ENCODE measurements around the gene DNER. TPM values are rescaled to one million over a fixed set of nuclear protein-coding genes. Genes with fewer than 3 reads are reported as not detected.

The DNER gene
- polyA plus RNA-seq, 1 of the 3 experiments (the other 2 are of a cell fraction), result 1.4 TPM

DNA sequence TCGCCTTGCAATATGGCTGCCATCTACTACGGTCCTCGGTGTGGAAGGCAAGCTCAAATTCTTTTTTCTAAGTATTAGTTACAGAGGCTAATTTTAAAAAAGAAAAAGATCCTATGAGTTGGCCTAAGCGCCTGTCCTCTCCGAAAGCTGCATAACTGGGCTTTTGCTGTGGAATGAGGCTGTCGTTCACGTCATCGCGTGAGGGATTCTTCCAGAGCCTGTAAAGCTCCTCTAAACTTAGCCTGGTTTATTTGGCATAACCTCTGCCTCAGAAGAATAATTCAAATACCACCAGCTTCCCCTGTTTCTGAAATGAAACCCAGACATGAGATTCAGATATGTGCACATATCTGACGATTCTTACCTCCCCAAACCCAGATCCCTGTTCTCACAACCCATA lies 187.4 kb downstream of the DNER start (continued):
- TF ChIP-seq POLR2AphosphoS5 (IDR thresholded peaks at IDR 0.05; ENCODE audit: low read depth, low read length), result no peak
- TF ChIP-seq RAD21 (IDR thresholded peaks at IDR 0.05; ENCODE audit: low read length), result no peak
- no peak for TF ChIP-seq RFX5 (IDR thresholded peaks at IDR 0.05; ENCODE audit: low read length)
- TF ChIP-seq, protein P1, sequence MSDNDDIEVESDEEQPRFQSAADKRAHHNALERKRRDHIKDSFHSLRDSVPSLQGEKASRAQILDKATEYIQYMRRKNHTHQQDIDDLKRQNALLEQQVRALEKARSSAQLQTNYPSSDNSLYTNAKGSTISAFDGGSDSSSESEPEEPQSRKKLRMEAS (IDR thresholded peaks at IDR 0.05; ENCODE audit: low read depth), result no peak
- TF ChIP-seq JUND (IDR thresholded peaks at IDR 0.05), result no peak
- TF ChIP-seq GATA2 (CRISPR knock-in tag; IDR thresholded peaks at IDR 0.05), result no peak
- TF ChIP-seq, protein P2, sequence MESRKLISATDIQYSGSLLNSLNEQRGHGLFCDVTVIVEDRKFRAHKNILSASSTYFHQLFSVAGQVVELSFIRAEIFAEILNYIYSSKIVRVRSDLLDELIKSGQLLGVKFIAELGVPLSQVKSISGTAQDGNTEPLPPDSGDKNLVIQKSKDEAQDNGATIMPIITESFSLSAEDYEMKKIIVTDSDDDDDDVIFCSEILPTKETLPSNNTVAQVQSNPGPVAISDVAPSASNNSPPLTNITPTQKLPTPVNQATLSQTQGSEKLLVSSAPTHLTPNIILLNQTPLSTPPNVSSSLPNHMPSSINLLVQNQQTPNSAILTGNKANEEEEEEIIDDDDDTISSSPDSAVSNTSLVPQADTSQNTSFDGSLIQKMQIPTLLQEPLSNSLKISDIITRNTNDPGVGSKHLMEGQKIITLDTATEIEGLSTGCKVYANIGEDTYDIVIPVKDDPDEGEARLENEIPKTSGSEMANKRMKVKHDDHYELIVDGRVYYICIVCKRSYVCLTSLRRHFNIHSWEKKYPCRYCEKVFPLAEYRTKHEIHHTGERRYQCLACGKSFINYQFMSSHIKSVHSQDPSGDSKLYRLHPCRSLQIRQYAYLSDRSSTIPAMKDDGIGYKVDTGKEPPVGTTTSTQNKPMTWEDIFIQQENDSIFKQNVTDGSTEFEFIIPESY (IDR thresholded peaks at IDR 0.05; ENCODE audit: borderline replicate concordance, low read depth), result no peak
- TF ChIP-seq SIN3A (IDR thresholded peaks at IDR 0.05; ENCODE audit: borderline replicate concordance, low read depth, low read length), result no peak
- no peak for TF ChIP-seq ELF1 (IDR thresholded peaks at IDR 0.05)
- TF ChIP-seq FOSL2 (IDR thresholded peaks at IDR 0.05; ENCODE audit: borderline replicate concordance, low read depth), result no peak
- no peak for TF ChIP-seq NFIC (IDR thresholded peaks at IDR 0.05; ENCODE audit: borderline replicate concordance)

DNA sequence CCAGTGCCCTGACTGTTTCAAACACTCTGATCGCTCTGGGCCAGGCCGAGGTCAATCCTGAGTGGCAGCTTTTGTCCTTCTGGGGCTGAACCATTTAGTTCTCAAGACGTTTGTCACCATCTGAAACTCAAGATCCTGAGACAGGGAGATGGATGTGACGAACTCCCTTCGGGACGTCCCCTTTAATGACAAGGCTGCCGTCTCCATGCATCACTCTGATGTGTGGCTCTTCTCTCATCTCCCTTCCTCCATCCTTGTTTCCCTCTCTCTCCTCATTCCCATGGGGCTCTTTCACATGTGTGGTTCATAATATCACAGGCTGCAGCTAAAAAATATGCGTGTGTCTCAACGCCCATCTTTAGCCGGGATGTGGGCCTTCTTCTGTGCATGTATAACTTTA lies 189.6 kb downstream of the DNER start:
- no peak overlapping the region for H2AFZ ChIP-seq (ENCODE audit: low read depth)
- whole genome bisulfite sequencing (ENCODE audit: low lambda C conversion rate), result 69% methylated on average over 10 of the region's 10 CpGs
- ChIA-PET CTCF (interaction anchor here (0.6 kb wide), 1 partner anchor 68 kb away, joined by 3 read pairs; no protein-coding TSS in a partner anchor), POLR2A (no interaction called here)
- no peak for DNase-seq
- no peaks in the 10 kb centered on the region for H3K9me2 ChIP-seq
- no peaks in the 10 kb centered on the region for H3F3A ChIP-seq (replicated peaks; ENCODE audit: insufficient read depth)
- no peak overlapping the region for H3K4me2 ChIP-seq
- H3K9me3 ChIP-seq, result no peaks in the 10 kb centered on the region
- no peaks in the 10 kb centered on the region for H3K79me2 ChIP-seq (ENCODE audit: insufficient read depth)
- no peaks in the 10 kb centered on the region for H4K20me1 ChIP-seq (ENCODE audit: insufficient read depth)
- H3K27me3 ChIP-seq (ENCODE audit: insufficient read depth), result no peaks in the 10 kb centered on the region
- H3K9ac ChIP-seq, result no peak overlapping the region
- no peaks in the 10 kb centered on the region for H3K36me3 ChIP-seq (replicated peaks in 1 of 2; ENCODE audit: control insufficient read depth in 1 of 2, insufficient read depth in 2 of 2, low read length in 1 of 2)
- H3K4me1 ChIP-seq (ENCODE audit: control insufficient read depth in 1 of 2, insufficient read depth in 2 of 2, low read depth in 1 of 2, low read length in 1 of 2), result no peaks in the 10 kb centered on the region; a peak in 1 of 4 replicates
- H3K27ac ChIP-seq (ENCODE audit: low read depth in 2 of 2, low read length in 1 of 2), result no peak overlapping the region
- H3K4me3 ChIP-seq (ENCODE audit: low read depth in 2 of 2, low read length in 1 of 2), result no peak overlapping the region
- no peak for TF ChIP-seq RCOR1 (IDR thresholded peaks at IDR 0.05; ENCODE audit: low read length)
- TF ChIP-seq TEAD4 (IDR thresholded peaks at IDR 0.05; ENCODE audit: borderline replicate concordance, insufficient read depth), result no peak
- no peak for TF ChIP-seq SIN3A (IDR thresholded peaks at IDR 0.05; ENCODE audit: borderline replicate concordance, low read depth, low read length)
- TF ChIP-seq, protein P2 (IDR thresholded peaks at IDR 0.05; ENCODE audit: borderline replicate concordance, low read depth), result no peak
- TF ChIP-seq, protein P3, sequence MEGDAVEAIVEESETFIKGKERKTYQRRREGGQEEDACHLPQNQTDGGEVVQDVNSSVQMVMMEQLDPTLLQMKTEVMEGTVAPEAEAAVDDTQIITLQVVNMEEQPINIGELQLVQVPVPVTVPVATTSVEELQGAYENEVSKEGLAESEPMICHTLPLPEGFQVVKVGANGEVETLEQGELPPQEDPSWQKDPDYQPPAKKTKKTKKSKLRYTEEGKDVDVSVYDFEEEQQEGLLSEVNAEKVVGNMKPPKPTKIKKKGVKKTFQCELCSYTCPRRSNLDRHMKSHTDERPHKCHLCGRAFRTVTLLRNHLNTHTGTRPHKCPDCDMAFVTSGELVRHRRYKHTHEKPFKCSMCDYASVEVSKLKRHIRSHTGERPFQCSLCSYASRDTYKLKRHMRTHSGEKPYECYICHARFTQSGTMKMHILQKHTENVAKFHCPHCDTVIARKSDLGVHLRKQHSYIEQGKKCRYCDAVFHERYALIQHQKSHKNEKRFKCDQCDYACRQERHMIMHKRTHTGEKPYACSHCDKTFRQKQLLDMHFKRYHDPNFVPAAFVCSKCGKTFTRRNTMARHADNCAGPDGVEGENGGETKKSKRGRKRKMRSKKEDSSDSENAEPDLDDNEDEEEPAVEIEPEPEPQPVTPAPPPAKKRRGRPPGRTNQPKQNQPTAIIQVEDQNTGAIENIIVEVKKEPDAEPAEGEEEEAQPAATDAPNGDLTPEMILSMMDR (IDR thresholded peaks at IDR 0.05), result no peak
- TF ChIP-seq, protein P4, sequence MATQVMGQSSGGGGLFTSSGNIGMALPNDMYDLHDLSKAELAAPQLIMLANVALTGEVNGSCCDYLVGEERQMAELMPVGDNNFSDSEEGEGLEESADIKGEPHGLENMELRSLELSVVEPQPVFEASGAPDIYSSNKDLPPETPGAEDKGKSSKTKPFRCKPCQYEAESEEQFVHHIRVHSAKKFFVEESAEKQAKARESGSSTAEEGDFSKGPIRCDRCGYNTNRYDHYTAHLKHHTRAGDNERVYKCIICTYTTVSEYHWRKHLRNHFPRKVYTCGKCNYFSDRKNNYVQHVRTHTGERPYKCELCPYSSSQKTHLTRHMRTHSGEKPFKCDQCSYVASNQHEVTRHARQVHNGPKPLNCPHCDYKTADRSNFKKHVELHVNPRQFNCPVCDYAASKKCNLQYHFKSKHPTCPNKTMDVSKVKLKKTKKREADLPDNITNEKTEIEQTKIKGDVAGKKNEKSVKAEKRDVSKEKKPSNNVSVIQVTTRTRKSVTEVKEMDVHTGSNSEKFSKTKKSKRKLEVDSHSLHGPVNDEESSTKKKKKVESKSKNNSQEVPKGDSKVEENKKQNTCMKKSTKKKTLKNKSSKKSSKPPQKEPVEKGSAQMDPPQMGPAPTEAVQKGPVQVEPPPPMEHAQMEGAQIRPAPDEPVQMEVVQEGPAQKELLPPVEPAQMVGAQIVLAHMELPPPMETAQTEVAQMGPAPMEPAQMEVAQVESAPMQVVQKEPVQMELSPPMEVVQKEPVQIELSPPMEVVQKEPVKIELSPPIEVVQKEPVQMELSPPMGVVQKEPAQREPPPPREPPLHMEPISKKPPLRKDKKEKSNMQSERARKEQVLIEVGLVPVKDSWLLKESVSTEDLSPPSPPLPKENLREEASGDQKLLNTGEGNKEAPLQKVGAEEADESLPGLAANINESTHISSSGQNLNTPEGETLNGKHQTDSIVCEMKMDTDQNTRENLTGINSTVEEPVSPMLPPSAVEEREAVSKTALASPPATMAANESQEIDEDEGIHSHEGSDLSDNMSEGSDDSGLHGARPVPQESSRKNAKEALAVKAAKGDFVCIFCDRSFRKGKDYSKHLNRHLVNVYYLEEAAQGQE (IDR thresholded peaks at IDR 0.05; ENCODE audit: low read depth, low read length), result no peak
- TF ChIP-seq, protein P5, sequence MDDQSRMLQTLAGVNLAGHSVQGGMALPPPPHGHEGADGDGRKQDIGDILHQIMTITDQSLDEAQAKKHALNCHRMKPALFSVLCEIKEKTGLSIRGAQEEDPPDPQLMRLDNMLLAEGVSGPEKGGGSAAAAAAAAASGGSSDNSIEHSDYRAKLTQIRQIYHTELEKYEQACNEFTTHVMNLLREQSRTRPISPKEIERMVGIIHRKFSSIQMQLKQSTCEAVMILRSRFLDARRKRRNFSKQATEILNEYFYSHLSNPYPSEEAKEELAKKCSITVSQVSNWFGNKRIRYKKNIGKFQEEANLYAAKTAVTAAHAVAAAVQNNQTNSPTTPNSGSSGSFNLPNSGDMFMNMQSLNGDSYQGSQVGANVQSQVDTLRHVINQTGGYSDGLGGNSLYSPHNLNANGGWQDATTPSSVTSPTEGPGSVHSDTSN (IDR thresholded peaks at IDR 0.05), result no peak
- no peak for TF ChIP-seq EP300 (IDR thresholded peaks at IDR 0.05; ENCODE audit: borderline replicate concordance in 1 of 2, low read depth in 1 of 2, low read length in 1 of 2)
- TF ChIP-seq FOSL2 (IDR thresholded peaks at IDR 0.05; ENCODE audit: borderline replicate concordance, low read depth), result no peak
- TF ChIP-seq ELF1 (IDR thresholded peaks at IDR 0.05), result no peak
- no peak for TF ChIP-seq MXI1 (IDR thresholded peaks at IDR 0.05; ENCODE audit: low read depth, low read length)
- TF ChIP-seq RFX5 (IDR thresholded peaks at IDR 0.05; ENCODE audit: low read length), result no peak
- TF ChIP-seq FOXJ3 (CRISPR knock-in tag; IDR thresholded peaks at IDR 0.05), result no peak
